AG09319 (cell line): ENCODE results near the gene NRP1.

ENCODE experiments used
- DNase-seq: peaks from one replicate; pipeline ENCODE4 v3.0.0-alpha.2; 2010; ENCODE audit warnings: low read depth; ENCODE audit errors: extremely low read depth
- TF ChIP-seq, protein P1 (sequence below): IDR thresholded peaks from 2 replicates; pipeline ENCODE4 v1.5.1; 2011; ENCODE audit warnings: low read depth, mild to moderate bottlenecking, inconsistent platforms, low read length, moderate library complexity

Gene NRP1

DNA sequence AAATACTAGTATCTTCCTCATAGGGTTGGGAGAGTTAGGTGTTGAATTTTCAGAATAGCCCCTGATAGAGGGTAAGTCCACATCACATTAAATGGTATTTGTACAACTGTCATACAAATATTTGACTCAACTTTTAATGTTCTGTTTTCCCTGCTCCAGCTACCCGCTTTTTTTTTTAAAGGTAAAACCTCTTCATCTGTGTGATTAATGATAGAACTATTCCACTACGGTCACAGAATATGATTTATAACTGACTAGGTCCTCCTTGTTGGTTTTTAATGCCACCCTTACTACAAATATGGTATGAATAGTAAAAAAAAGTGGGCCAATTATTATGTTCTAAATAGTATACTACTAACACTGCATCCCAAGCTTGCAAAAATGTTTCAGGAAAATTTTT, 15.6 kb upstream of the NRP1 start:
- no peak for DNase-seq
- TF ChIP-seq, protein P1, sequence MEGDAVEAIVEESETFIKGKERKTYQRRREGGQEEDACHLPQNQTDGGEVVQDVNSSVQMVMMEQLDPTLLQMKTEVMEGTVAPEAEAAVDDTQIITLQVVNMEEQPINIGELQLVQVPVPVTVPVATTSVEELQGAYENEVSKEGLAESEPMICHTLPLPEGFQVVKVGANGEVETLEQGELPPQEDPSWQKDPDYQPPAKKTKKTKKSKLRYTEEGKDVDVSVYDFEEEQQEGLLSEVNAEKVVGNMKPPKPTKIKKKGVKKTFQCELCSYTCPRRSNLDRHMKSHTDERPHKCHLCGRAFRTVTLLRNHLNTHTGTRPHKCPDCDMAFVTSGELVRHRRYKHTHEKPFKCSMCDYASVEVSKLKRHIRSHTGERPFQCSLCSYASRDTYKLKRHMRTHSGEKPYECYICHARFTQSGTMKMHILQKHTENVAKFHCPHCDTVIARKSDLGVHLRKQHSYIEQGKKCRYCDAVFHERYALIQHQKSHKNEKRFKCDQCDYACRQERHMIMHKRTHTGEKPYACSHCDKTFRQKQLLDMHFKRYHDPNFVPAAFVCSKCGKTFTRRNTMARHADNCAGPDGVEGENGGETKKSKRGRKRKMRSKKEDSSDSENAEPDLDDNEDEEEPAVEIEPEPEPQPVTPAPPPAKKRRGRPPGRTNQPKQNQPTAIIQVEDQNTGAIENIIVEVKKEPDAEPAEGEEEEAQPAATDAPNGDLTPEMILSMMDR, result no peak

DNA sequence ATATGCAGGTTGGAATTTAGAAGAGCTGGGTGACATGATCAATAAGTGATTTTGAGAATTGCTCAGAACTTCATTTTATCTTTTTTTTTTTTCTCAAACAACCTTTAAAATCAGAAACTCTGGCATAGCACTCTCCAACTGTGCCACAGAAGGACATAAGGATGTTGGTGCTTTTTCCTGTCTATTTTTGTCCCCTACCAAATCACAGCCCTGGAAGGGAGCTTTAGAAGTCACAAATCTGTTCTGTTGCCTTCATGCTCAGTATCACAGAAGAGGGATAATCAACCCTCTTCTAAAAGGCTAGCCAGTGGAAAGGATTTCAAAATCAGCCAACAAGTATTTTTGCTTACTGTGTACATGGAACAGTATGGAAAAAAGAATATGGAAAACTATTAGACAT, 14.8 kb upstream of the NRP1 start:
- TF ChIP-seq, protein P1, result no peak

DNA sequence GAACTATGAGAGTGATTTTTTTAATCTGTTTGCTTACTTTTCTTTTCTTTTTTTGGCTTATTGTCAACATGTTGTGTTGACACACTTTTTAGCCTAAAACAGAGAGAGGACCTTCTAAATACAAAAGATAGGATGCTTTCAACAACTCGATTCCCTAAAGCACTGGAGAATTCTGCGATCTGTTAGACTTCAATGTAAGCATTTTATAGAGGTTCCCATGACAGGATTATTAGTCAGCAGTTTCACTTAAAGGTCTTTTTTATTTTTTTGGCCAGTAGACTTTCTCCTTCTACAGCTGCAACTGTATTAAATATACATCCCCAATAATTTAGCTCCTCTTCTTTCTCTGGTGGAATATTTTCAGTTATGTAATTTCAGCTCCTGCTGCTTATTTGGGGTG, 12.7 kb upstream of the NRP1 start:
- TF ChIP-seq, protein P1, result no peak
- DNase-seq, result no peak

More for the DNA sequence above, 14.8 kb upstream of the NRP1 start:
- no peak for DNase-seq

DNA sequence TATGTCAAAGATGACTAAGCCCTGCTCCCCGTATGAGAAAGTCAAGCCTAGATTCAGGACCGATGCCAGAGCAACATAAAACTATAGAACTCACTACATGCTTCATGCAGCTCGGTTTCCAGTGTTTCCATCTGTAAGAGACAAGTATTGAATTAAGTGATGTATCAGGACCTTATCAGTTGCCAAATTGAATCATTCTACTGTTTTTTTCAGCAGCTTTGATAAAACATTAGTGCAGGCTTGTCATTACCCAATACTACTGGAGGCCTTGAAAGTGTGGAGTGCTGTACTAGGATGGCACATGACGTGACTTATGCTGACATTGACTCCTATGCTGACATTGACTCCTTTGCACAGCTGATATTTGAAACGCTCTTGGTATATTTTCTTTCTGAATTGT, 10.8 kb upstream of the NRP1 start:
- no peak for DNase-seq
- TF ChIP-seq, protein P1, result no peak

DNA sequence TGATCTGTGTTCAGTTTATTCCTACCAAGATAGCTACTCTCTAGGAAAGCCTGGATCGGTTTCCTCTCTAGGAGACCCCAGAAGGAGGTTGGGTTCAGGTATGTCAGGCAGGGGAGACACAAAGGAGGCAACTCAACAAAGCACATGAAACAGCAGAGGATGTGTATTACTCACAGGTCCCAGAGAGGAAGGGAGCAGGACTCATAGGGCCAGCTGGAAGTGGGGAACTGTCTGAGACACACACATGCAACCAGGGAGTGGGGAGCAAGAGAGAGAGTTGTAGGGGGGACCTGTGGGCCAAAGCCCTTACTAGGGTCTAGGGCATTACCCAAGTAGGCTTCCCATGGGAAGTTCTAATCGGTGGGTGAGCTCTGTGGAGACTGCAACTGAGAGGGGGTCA, 10.2 kb upstream of the NRP1 start:
- DNase-seq, result no peak
- TF ChIP-seq, protein P1, result no peak

DNA sequence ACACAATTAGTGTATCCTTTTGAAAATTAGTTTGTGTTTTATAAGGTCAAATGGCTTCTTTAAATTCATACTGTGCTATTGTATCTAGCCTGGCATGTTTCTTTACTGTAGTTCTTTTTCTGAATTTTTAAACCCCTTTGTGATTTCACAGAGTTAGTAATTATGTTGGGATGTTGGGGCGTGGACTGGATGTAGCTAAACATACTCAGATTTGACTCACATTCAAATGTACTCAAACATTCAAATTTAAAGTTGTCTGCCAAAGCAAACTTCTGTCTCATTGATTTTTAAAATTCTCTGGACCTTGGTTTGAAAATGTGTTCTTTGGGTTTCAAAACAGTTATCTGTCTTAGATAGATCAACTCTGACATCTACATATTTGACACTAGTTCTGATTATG, 7.2 kb upstream of the NRP1 start:
- DNase-seq, result no peak

DNA sequence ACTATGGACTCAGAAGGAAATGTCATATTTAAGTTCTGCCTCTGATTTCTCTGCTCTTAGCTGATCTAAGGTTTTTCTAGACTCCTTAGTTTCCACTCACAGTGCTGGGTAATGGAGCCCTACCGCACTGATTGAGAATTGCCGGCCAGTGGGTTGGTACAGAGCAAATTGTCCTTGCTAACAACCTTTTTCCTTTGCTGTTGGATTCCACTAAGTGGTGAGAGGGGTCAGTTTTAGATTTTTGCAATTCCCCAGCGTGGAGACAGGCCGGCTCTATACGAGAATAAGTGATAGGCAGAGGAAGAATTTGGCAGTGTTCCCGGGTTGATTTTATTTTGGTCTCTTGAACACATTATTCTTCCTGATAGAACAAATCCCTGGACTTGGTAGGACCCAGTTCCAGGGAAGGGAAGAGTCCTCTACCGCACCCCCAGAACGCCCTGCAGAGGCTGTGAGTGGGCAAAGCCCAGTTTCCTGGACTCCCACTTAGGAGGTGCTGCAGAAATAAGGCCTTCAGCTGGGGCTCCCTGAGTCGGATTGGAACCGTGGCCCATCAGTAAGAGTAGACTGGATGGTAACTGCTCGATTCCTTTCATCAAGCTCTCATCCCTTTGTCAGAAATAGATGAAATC, 3.0 kb upstream of the NRP1 start:
- TF ChIP-seq, protein P1, result 0 out of 2 replicates have a peak, but pooled peaks have one; percentile 3
- no peak for DNase-seq

More for the DNA sequence above, 7.2 kb upstream of the NRP1 start:
- TF ChIP-seq, protein P1, result no peak
